GM21619 (cell line): ENCODE results near the gene CIZ1.
"Not testable (repeated sequence)": the region's sequence is repeated elsewhere in the genome, so short reads cannot be mapped to it uniquely, and the experiment has no call there.

ENCODE experiments used
- ATAC-seq: cut with Tn5 transposase; IDR thresholded peaks from one replicate; pipeline ENCODE4 v1.9.1; 2021; ENCODE audit not compliant: unreplicated experiment

The CIZ1 gene

GRCh38 chr9:128192601-128193371 lies 1.4 kb upstream of the CIZ1 start:
- ATAC-seq: no peak

- no peak for ATAC-seq
Observed at GRCh38 chr9:128190516-128191405, 611 bp downstream of the CIZ1 start.

GRCh38 chr9:128190013-128190412 lies 1.4 kb downstream of the CIZ1 start:
- no peak for ATAC-seq

GRCh38 chr9:128188209-128188608 lies 3.2 kb downstream of the CIZ1 start:
- ATAC-seq: no peak

- ATAC-seq: no peak
Observed at GRCh38 chr9:128187361-128187760, 4.0 kb downstream of the CIZ1 start.

- ATAC-seq: no peak
Observed at GRCh38 chr9:128185979-128186965, 5.1 kb downstream of the CIZ1 start.

- no peak for ATAC-seq
Observed at GRCh38 chr9:128182893-128183588, 8.3 kb downstream of the CIZ1 start.

- ATAC-seq: not testable (repeated sequence)
Observed at GRCh38 chr9:128181480-128181879, 9.9 kb downstream of the CIZ1 start.

GRCh38 chr9:128180447-128180846 lies 10.9 kb downstream of the CIZ1 start:
- ATAC-seq: no peak

- no peak for ATAC-seq
Observed at GRCh38 chr9:128180001-128180400, 11.4 kb downstream of the CIZ1 start.

- ATAC-seq: no peak
Observed at GRCh38 chr9:128178806-128179431, 12.5 kb downstream of the CIZ1 start.

- no peak for ATAC-seq
Observed at GRCh38 chr9:128175726-128176125, 15.6 kb downstream of the CIZ1 start.

GRCh38 chr9:128175102-128175563 lies 16.2 kb downstream of the CIZ1 start:
- ATAC-seq: no peak

- ATAC-seq: no peak
Observed at GRCh38 chr9:128174062-128174461, 17.3 kb downstream of the CIZ1 start.

- no peak for ATAC-seq
Observed at GRCh38 chr9:128169925-128170324, 21.4 kb downstream of the CIZ1 start.

GRCh38 chr9:128169492-128169891 lies 21.9 kb downstream of the CIZ1 start:
- no peak for ATAC-seq

GRCh38 chr9:128168731-128169308 lies 22.6 kb downstream of the CIZ1 start:
- no peak for ATAC-seq

GRCh38 chr9:128167209-128167608 lies 24.2 kb downstream of the CIZ1 start:
- ATAC-seq: no peak

GRCh38 chr9:128166169-128166568 lies 25.2 kb downstream of the CIZ1 start:
- no peak for ATAC-seq
